HG02852 (cell line): ENCODE data around the gene YWHAQ.

Experiments
- ATAC-seq: cut with Tn5 transposase; IDR thresholded peaks from one replicate; pipeline ENCODE4 v1.9.1; 2021; ENCODE audit warnings: mild to moderate bottlenecking, moderate library complexity; ENCODE audit not compliant: unreplicated experiment

YWHAQ gene

GRCh38 chr2:9630736-9631552 lies at the start of gene YWHAQ:
Gene YWHAQ (minus strand): TSS chr2:9630997. CDS start chr2:9630452, 545 bp downstream.
- ATAC-seq: peak; percentile 88

- no peak for ATAC-seq
Observed at GRCh38 chr2:9680082-9680481, 49.3 kb upstream of the YWHAQ start.

- no peak for ATAC-seq
Observed at GRCh38 chr2:9679218-9679617, 48.4 kb upstream of the YWHAQ start.

GRCh38 chr2:9678544-9678943 lies 47.7 kb upstream of the YWHAQ start:
- no peak for ATAC-seq

- ATAC-seq: no peak
Observed at GRCh38 chr2:9675415-9676351, 44.9 kb upstream of the YWHAQ start.

- no peak for ATAC-seq
Observed at GRCh38 chr2:9674891-9675414, 44.2 kb upstream of the YWHAQ start.

GRCh38 chr2:9673914-9674481 lies 43.2 kb upstream of the YWHAQ start:
- no peak for ATAC-seq

GRCh38 chr2:9668687-9669345 lies 38.0 kb upstream of the YWHAQ start:
- ATAC-seq: no peak

- no peak for ATAC-seq
Observed at GRCh38 chr2:9667826-9668225, 37.0 kb upstream of the YWHAQ start.

- no peak for ATAC-seq
Observed at GRCh38 chr2:9666306-9666705, 35.5 kb upstream of the YWHAQ start.

GRCh38 chr2:9665898-9666297 lies 35.1 kb upstream of the YWHAQ start:
- ATAC-seq: no peak

- ATAC-seq: no peak
Observed at GRCh38 chr2:9664365-9664764, 33.6 kb upstream of the YWHAQ start.

GRCh38 chr2:9663008-9663879 lies 32.4 kb upstream of the YWHAQ start:
- ATAC-seq: peak; percentile 91

GRCh38 chr2:9661261-9661660 lies 30.5 kb upstream of the YWHAQ start:
- no peak for ATAC-seq

GRCh38 chr2:9660781-9661180 lies 30.0 kb upstream of the YWHAQ start:
- ATAC-seq: no peak

GRCh38 chr2:9660154-9660553 lies 29.4 kb upstream of the YWHAQ start:
- ATAC-seq: no peak

GRCh38 chr2:9658972-9659371 lies 28.2 kb upstream of the YWHAQ start:
- ATAC-seq: no peak

GRCh38 chr2:9657731-9658130 lies 26.9 kb upstream of the YWHAQ start:
- no peak for ATAC-seq

- no peak for ATAC-seq
Observed at GRCh38 chr2:9657083-9657482, 26.3 kb upstream of the YWHAQ start.

GRCh38 chr2:9656270-9656766 lies 25.5 kb upstream of the YWHAQ start:
- peak; percentile 91 for ATAC-seq
